ENCODE measurements around the gene RAPGEF1.

DNA sequence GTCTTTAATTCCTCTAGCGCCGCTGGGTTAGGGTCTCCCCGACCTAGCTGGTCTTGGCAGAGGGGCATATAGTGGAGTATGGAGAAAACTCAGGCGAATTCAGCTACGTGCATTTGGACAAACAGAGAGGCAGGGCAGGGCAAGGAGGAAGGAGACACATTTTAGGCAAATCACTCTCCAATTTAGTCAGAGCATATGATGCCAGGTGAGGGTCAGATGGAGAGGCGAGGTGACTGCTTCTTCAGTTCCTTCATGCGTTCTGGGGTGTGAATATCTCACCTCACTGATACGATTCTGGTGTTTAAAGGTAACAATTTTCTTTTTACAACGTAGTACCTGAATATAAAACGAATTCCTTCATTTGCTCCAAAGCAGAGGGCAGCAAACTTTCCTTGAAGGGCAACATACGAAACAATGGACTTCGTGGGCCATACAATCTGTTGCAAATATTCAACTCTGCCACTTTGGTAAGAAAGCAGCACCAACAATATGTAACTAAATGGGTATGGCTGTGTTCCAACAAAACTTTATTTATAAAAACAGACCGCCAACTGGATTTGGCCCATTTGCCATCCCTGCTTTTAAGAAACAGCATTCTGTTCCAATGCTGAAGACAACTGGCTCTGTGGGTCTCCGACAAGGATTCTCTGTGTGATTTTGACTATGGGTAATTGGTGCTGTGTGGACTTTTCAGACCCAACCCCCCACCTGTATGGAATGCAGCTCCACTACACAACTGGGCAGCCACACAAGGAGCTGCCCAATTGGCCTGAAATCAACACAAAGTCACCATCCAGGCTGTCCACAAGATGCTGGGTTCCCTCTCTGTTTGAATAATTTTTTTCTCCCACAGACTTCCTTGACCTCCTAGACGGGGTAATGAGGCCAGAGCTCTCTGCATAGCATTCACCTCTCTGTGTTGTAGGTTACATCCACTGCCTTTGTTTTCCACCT lies 53.8 kb downstream of the RAPGEF1 start:
- TF ChIP-seq CEBPB (tag; IDR thresholded peaks at IDR 0.05) (no peak), MEIS2 (IDR thresholded peaks at IDR 0.05; ENCODE audit: partially characterized antibody) (no peak), RBM34 (IDR thresholded peaks at IDR 0.05; ENCODE audit: borderline replicate concordance, insufficient read depth, low read length) (no peak), GTF2F1 (IDR thresholded peaks at IDR 0.05; ENCODE audit: low read depth, low read length) (no peak), EP300 (IDR thresholded peaks at IDR 0.05; ENCODE audit: low read length) (no peak), BRD4 (IDR thresholded peaks at IDR 0.05) (no peak), CBX2 (IDR thresholded peaks at IDR 0.05; ENCODE audit: insufficient read depth, low read length, poor library complexity, severe bottlenecking) (no peak), POLR2G (IDR thresholded peaks at IDR 0.05; ENCODE audit: low read depth, low read length) (no peak), SMARCC2 (IDR thresholded peaks at IDR 0.05; ENCODE audit: low read depth) (no peak)
- TF ChIP-seq, protein P1, sequence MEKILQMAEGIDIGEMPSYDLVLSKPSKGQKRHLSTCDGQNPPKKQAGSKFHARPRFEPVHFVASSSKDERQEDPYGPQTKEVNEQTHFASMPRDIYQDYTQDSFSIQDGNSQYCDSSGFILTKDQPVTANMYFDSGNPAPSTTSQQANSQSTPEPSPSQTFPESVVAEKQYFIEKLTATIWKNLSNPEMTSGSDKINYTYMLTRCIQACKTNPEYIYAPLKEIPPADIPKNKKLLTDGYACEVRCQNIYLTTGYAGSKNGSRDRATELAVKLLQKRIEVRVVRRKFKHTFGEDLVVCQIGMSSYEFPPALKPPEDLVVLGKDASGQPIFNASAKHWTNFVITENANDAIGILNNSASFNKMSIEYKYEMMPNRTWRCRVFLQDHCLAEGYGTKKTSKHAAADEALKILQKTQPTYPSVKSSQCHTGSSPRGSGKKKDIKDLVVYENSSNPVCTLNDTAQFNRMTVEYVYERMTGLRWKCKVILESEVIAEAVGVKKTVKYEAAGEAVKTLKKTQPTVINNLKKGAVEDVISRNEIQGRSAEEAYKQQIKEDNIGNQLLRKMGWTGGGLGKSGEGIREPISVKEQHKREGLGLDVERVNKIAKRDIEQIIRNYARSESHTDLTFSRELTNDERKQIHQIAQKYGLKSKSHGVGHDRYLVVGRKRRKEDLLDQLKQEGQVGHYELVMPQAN (IDR thresholded peaks at IDR 0.05; ENCODE audit: borderline replicate concordance) = no peak
- TF ChIP-seq, protein P2, sequence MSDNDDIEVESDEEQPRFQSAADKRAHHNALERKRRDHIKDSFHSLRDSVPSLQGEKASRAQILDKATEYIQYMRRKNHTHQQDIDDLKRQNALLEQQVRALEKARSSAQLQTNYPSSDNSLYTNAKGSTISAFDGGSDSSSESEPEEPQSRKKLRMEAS (CRISPR knock-in tag; IDR thresholded peaks at IDR 0.05) = no peak
